ENCODE data around the gene MICU1.

GRCh38 chr10:72353028-72353964, 272.6 kb downstream of the MICU1 start:
- no peak for TF ChIP-seq POLR2A (IDR thresholded peaks at IDR 0.05; ENCODE audit: low read depth, low read length)
- TF ChIP-seq POLR2AphosphoS5 (IDR thresholded peaks at IDR 0.05; ENCODE audit: low read depth, low read length), result no peak
- no peak for TF ChIP-seq TAF1 (IDR thresholded peaks at IDR 0.05; ENCODE audit: borderline replicate concordance, low read depth, low read length)
